Keratinocyte (primary cell): Measurements from ENCODE around the gene DISC1.

Experiments
- EZH2 ChIP-seq: IDR thresholded peaks from one replicate; pipeline ENCODE4 v1.6.1; 2012; ENCODE audit warnings: inconsistent platforms, mild to moderate bottlenecking, low read length, moderate library complexity
- TF ChIP-seq, protein P1 (sequence below), 3 experiments: IDR thresholded peaks in 1 of 3; conservative IDR thresholded peaks in 1 of 3; optimal IDR thresholded peaks in 1 of 3; 2 replicates in 2 of 3; 3 replicates in 1 of 3; pipeline versions ENCODE3 to v1.5.1; 2011; ENCODE audit warnings: low read length in 3 of 3, mild to moderate bottlenecking in 3 of 3, moderate library complexity in 2 of 3, control low read depth in 1 of 3, inconsistent platforms in 1 of 3; ENCODE audit not compliant: insufficient read depth in 2 of 3; ENCODE audit errors: extremely low read depth in 1 of 3

GRCh38 chr1:232014941-232015340 lies 388.4 kb downstream of the DISC1 start:
- TF ChIP-seq EZH2, result no peak
- TF ChIP-seq, protein P1, sequence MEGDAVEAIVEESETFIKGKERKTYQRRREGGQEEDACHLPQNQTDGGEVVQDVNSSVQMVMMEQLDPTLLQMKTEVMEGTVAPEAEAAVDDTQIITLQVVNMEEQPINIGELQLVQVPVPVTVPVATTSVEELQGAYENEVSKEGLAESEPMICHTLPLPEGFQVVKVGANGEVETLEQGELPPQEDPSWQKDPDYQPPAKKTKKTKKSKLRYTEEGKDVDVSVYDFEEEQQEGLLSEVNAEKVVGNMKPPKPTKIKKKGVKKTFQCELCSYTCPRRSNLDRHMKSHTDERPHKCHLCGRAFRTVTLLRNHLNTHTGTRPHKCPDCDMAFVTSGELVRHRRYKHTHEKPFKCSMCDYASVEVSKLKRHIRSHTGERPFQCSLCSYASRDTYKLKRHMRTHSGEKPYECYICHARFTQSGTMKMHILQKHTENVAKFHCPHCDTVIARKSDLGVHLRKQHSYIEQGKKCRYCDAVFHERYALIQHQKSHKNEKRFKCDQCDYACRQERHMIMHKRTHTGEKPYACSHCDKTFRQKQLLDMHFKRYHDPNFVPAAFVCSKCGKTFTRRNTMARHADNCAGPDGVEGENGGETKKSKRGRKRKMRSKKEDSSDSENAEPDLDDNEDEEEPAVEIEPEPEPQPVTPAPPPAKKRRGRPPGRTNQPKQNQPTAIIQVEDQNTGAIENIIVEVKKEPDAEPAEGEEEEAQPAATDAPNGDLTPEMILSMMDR (optimal IDR thresholded peaks at IDR 0.05 in 1 of 3, IDR thresholded peaks at IDR 0.05 in 1 of 3, conservative IDR thresholded peaks at IDR 0.05 in 1 of 3; ENCODE audit: extremely low read depth in 1 of 3, insufficient read depth in 2 of 3, low read length in 3 of 3), result no peak
